ENCODE data around the gene PLA1A.

The PLA1A gene

GRCh38 chr3:119672776-119673175 lies 75.1 kb downstream of the PLA1A start:
- H2AFZ ChIP-seq (ENCODE audit: low read length) = no peak overlapping the region
- no peaks in the 10 kb centered on the region for H3K9me3 ChIP-seq (ENCODE audit: insufficient read depth, low read depth, low read length)
- TF ChIP-seq EZH2phosphoT487 (IDR thresholded peaks at IDR 0.05; ENCODE audit: borderline replicate concordance) = no peak
- no peak for TF ChIP-seq CTCF (conservative IDR thresholded peaks at IDR 0.05; ENCODE audit: low read length)
- H3F3A ChIP-seq (ENCODE audit: low read depth) = no peaks in the 10 kb centered on the region
- peak overlapping the region; percentile 24 for H3K4me3 ChIP-seq (ENCODE audit: low read length, poor library complexity, severe bottlenecking)
- H3K4me1 ChIP-seq (ENCODE audit: insufficient read depth, low read length, poor library complexity, severe bottlenecking) = peaks cover 48% of the 10 kb centered on the region
- H4K20me1 ChIP-seq (ENCODE audit: insufficient read depth, low read length, poor library complexity, severe bottlenecking) = peaks cover 8% of the 10 kb centered on the region
- peak overlapping the region; percentile 51 for H3K4me2 ChIP-seq (ENCODE audit: low read depth, low read length, poor library complexity, severe bottlenecking)
- no peaks in the 10 kb centered on the region for H3K9me2 ChIP-seq (replicated peaks; ENCODE audit: low read depth, low read length)
- no peaks in the 10 kb centered on the region for H3K27me3 ChIP-seq (ENCODE audit: insufficient read depth, low read length, poor library complexity, severe bottlenecking)
- H3K79me2 ChIP-seq (ENCODE audit: insufficient read depth, low read length) = peaks cover 40% of the 10 kb centered on the region
- no peak overlapping the region for H3K9ac ChIP-seq (ENCODE audit: low read depth, low read length, poor library complexity, severe bottlenecking)
- H3K36me3 ChIP-seq (ENCODE audit: insufficient read depth, low read length) = peaks cover 23% of the 10 kb centered on the region

GRCh38 chr3:119673875-119674274 lies 76.2 kb downstream of the PLA1A start:
- Histone ChIP-seq H3K9me3 (ENCODE audit: insufficient read depth, low read depth, low read length) (no peaks in the 10 kb centered on the region), H3K27me3 (ENCODE audit: insufficient read depth, low read length, poor library complexity, severe bottlenecking) (no peaks in the 10 kb centered on the region), H3K36me3 (ENCODE audit: insufficient read depth, low read length) (peaks cover 23% of the 10 kb centered on the region), H2AFZ (ENCODE audit: low read length) (no peak overlapping the region), H3K4me1 (ENCODE audit: insufficient read depth, low read length, poor library complexity, severe bottlenecking) (peaks cover 50% of the 10 kb centered on the region), H3K9me2 (replicated peaks; ENCODE audit: low read depth, low read length) (no peaks in the 10 kb centered on the region), H3K79me2 (ENCODE audit: insufficient read depth, low read length) (peaks cover 40% of the 10 kb centered on the region), H3K4me3 (ENCODE audit: low read length, poor library complexity, severe bottlenecking) (no peak overlapping the region), H4K20me1 (ENCODE audit: insufficient read depth, low read length, poor library complexity, severe bottlenecking) (peaks cover 8% of the 10 kb centered on the region), H3K4me2 (ENCODE audit: low read depth, low read length, poor library complexity, severe bottlenecking) (peak overlapping the region; percentile 51), H3F3A (ENCODE audit: low read depth) (no peaks in the 10 kb centered on the region), H3K9ac (ENCODE audit: low read depth, low read length, poor library complexity, severe bottlenecking) (no peak overlapping the region)
- TF ChIP-seq CTCF (conservative IDR thresholded peaks at IDR 0.05; ENCODE audit: low read length) = no peak
- no peak for TF ChIP-seq EZH2phosphoT487 (IDR thresholded peaks at IDR 0.05; ENCODE audit: borderline replicate concordance)

GRCh38 chr3:119675188-119675874 lies 77.6 kb downstream of the PLA1A start:
- H4K20me1 ChIP-seq (ENCODE audit: insufficient read depth, low read length, poor library complexity, severe bottlenecking) = peaks cover 8% of the 10 kb centered on the region
- peaks cover 20% of the 10 kb centered on the region for H3K36me3 ChIP-seq (ENCODE audit: insufficient read depth, low read length)
- no peaks in the 10 kb centered on the region for H3K9me3 ChIP-seq (ENCODE audit: insufficient read depth, low read depth, low read length)
- no peaks in the 10 kb centered on the region for H3F3A ChIP-seq (ENCODE audit: low read depth)
- TF ChIP-seq CTCF (conservative IDR thresholded peaks at IDR 0.05; ENCODE audit: low read length) (no peak), EZH2phosphoT487 (IDR thresholded peaks at IDR 0.05; ENCODE audit: borderline replicate concordance) (no peak)
- peaks cover 43% of the 10 kb centered on the region for H3K4me1 ChIP-seq (ENCODE audit: insufficient read depth, low read length, poor library complexity, severe bottlenecking)
- H3K27me3 ChIP-seq (ENCODE audit: insufficient read depth, low read length, poor library complexity, severe bottlenecking) = no peaks in the 10 kb centered on the region
- peak overlapping the region; percentile 86 for H3K4me2 ChIP-seq (ENCODE audit: low read depth, low read length, poor library complexity, severe bottlenecking)
- no peaks in the 10 kb centered on the region for H3K9me2 ChIP-seq (replicated peaks; ENCODE audit: low read depth, low read length)
- peak overlapping the region; percentile 91 for H3K4me3 ChIP-seq (ENCODE audit: low read length, poor library complexity, severe bottlenecking)
- H3K9ac ChIP-seq (ENCODE audit: low read depth, low read length, poor library complexity, severe bottlenecking) = peak overlapping the region; percentile 86
- peaks cover 40% of the 10 kb centered on the region for H3K79me2 ChIP-seq (ENCODE audit: insufficient read depth, low read length)
- no peak overlapping the region for H2AFZ ChIP-seq (ENCODE audit: low read length)

Measured in Loucy (cell line).